B cell (primary cell): ENCODE data around the gene PPP1R26.

Experiments used
- EZH2 ChIP-seq: IDR thresholded peaks from 2 replicates; pipeline ENCODE4 v1.6.1; 2012; ENCODE audit warnings: borderline replicate concordance, low read depth, mild to moderate bottlenecking, moderate library complexity, low read length; ENCODE audit not compliant: insufficient read depth, poor library complexity, severe bottlenecking
- TF ChIP-seq, protein P1 (sequence below): fragments of 200-600 bp; IDR thresholded peaks from one replicate; pipeline ENCODE4 v1.8.0; 2022; ENCODE audit warnings: antibody characterized with exemption, mild to moderate bottlenecking

DNA sequence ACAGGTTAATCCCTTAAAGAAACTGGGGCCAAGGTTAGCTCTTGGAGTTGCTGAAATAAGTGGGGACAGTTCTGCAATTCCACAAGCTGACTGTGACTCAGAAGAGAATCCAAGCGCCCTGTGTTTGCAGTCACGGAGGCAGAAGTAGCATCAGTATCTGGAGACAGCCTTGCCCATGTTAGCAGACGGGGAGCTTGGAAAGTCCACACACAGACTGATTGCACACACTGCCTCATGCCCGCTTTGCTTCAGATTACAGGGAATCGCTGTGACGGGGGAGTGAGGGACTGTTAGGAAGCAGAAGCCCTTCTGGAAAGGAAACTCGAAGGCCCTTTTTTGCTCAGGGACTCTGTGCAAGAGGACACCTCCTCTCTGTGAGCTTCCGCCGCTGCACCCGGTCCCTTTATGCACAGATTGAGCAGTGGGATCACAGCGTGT, 30.9 kb upstream of the PPP1R26 start:
- TF ChIP-seq, protein P1, sequence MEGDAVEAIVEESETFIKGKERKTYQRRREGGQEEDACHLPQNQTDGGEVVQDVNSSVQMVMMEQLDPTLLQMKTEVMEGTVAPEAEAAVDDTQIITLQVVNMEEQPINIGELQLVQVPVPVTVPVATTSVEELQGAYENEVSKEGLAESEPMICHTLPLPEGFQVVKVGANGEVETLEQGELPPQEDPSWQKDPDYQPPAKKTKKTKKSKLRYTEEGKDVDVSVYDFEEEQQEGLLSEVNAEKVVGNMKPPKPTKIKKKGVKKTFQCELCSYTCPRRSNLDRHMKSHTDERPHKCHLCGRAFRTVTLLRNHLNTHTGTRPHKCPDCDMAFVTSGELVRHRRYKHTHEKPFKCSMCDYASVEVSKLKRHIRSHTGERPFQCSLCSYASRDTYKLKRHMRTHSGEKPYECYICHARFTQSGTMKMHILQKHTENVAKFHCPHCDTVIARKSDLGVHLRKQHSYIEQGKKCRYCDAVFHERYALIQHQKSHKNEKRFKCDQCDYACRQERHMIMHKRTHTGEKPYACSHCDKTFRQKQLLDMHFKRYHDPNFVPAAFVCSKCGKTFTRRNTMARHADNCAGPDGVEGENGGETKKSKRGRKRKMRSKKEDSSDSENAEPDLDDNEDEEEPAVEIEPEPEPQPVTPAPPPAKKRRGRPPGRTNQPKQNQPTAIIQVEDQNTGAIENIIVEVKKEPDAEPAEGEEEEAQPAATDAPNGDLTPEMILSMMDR: no peak
- no peak for TF ChIP-seq EZH2
